ENCODE measurements around the gene PROM2. TPM values are rescaled to one million over a fixed set of nuclear protein-coding genes. Genes with fewer than 3 reads are reported as not detected.

The PROM2 gene
- total RNA-seq, 1 donor from 2014 or later, result 14.2 TPM

DNA sequence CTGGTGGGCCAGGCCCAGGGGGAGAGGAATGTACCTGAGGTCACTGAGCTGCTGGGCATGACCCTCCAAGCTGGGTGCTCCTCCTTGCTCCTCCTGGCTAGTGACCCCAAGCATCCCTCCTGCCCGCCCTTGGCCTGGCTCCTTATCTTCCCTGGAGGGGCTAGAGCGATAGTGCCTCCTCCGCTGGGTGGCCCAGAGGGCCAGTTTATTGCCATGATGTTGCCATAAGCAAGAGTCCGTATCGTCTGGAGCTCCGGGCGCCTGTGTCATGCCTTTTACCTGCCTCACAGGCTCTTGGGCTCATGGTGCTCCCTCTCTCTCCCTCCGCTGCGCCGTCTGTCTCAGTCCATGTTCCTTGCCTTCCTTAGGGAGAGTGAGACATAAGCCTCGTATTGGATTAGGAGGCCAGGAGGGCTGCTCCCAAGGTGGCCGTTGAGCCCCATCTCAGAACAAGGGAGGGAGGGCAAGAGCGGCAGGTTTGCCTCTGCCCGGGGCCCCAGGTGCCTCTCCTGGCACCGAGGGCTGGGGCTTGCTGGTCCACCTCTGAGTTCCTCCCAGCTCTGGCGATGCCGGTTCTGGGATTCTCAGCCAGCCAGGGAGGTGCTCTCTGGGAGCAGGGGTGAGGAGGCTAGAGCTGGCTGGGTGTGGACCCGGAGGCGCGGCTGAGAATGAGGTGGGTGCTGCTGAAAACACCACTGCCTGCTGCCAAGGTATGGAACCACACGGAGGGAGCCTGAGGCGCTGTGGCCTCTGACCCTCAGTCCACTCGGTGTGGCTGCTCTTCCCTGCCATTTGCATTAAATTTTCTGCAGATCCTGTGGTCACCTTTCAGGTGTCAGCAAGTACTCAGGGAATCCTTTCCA lies 45.5 kb downstream of the PROM2 start:
- no peaks in the 10 kb centered on the region for H3K36me3 Mint-ChIP-seq (ENCODE audit: insufficient read depth)
- H3K4me1 Mint-ChIP-seq (ENCODE audit: low read depth), result peaks cover 1% of the 10 kb centered on the region
- no peak overlapping the region for H3K4me3 Mint-ChIP-seq (ENCODE audit: low read depth)
- TF ChIP-seq CTCF (IDR thresholded peaks at IDR 0.05; ENCODE audit: unreplicated experiment), result no peak
- DNase-seq (ENCODE audit: low spot score, unreplicated experiment), result no peak
- H3K27me3 Mint-ChIP-seq, result peaks cover 13% of the 10 kb centered on the region
- H3K27ac Mint-ChIP-seq, result no peak overlapping the region
- H3K9me3 Mint-ChIP-seq (ENCODE audit: low read depth), result no peaks in the 10 kb centered on the region

- peaks cover 10% of the 10 kb centered on the region for H3K27me3 Mint-ChIP-seq
- no peaks in the 10 kb centered on the region for H3K9me3 Mint-ChIP-seq (ENCODE audit: low read depth)
- TF ChIP-seq CTCF (IDR thresholded peaks at IDR 0.05; ENCODE audit: unreplicated experiment), result no peak
- DNase-seq (ENCODE audit: low spot score, unreplicated experiment), result no peak
- no peak overlapping the region for H3K27ac Mint-ChIP-seq
- H3K4me1 Mint-ChIP-seq (ENCODE audit: low read depth), result no peaks in the 10 kb centered on the region
- no peak overlapping the region for H3K4me3 Mint-ChIP-seq (ENCODE audit: low read depth)
- no peaks in the 10 kb centered on the region for H3K36me3 Mint-ChIP-seq (ENCODE audit: insufficient read depth)
These were observed 46.1 kb downstream of the PROM2 start for GRCh38 chr2:95320344-95320712.

DNA sequence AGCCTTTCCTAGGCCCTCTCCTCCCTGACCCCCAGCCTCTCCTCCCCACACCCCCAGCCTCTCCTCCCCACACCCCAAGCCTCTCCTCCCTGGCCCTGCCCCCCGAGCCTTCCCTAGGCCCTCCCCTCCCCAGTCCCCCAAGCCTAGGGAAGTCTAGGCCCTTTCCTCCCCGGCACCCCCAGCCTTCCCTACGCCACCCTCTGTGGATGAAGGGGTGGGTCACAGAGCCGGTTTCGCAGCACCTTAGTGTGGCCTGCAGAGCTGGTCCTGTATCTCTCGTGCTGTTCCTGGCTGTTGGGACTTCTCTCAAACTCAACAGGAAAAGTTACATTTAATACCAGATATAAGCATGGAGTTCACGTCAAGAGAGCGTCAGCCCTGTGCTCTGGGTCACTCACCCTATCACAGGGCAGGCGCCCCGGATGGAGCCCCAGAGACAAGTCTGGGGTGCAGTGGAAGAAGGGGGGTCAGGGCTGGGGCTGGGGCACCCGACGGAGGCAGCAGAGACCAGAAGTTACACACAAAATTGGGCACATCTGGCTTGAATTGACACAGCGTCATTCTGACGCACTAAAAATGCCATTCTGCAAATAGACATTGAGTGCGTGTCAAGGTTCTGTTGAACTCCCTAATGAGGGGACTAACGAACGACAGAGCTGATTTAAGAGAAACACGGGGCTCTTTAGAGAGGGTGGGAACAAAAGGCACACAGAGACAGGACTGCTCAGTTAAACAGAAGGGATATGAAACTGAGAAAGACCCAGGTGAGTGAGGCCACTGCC lies 46.9 kb downstream of the PROM2 start:
- Mint-ChIP-seq H3K9me3 (ENCODE audit: low read depth) (no peaks in the 10 kb centered on the region), H3K27ac (no peak overlapping the region), H3K27me3 (peaks cover 10% of the 10 kb centered on the region), H3K36me3 (ENCODE audit: insufficient read depth) (no peaks in the 10 kb centered on the region), H3K4me1 (ENCODE audit: low read depth) (no peaks in the 10 kb centered on the region), H3K4me3 (ENCODE audit: low read depth) (no peak overlapping the region)
- DNase-seq (ENCODE audit: low spot score, unreplicated experiment), result no peak
- no peak for TF ChIP-seq CTCF (IDR thresholded peaks at IDR 0.05; ENCODE audit: unreplicated experiment)

DNA sequence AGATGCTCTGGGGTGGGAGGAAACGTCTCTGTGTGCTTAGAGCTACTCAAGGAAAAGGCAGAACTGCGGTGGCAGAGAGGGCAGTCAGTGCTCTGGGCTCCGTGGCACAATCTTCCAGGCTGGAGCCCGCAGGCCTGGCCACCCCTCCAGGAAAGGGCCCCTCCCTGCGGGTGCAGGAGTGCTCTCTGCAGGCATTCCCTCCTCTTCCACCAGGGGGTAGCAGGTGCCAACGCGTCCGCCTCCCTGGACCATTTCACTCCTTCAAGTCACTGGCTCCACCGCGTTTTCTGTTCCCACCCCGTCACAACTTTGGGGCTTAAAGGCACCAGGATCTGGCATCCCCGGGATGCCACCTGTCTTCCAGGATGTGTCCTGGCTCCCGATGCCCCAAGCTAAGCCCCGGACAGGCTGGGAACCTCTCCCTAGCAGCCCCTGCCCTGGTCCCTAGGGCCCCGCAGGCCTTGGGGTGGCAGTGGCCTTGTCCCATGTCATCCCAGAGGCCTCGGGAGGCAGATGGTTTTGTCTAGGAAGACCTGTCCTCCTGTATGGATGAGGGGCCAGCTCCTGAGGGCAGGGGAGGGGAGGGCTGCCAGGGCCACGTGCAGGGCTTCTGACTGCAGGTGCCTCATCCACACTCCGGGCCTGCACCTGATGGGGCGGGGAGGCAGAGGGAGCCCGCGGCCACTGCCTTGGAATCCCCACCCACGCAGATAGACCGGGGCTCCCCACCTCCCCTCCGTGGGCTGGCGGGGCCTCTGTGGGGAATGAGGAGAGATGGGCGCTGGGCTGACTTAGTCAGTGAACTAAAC lies 49.3 kb downstream of the PROM2 start:
- peak; percentile 67 for TF ChIP-seq CTCF (IDR thresholded peaks at IDR 0.05; ENCODE audit: unreplicated experiment)
- Mint-ChIP-seq H3K4me1 (ENCODE audit: low read depth) (no peaks in the 10 kb centered on the region), H3K9me3 (ENCODE audit: low read depth) (no peaks in the 10 kb centered on the region), H3K27me3 (peaks cover 15% of the 10 kb centered on the region), H3K4me3 (ENCODE audit: low read depth) (no peak overlapping the region), H3K36me3 (ENCODE audit: insufficient read depth) (no peaks in the 10 kb centered on the region), H3K27ac (no peak overlapping the region)
- DNase-seq (ENCODE audit: low spot score, unreplicated experiment), result peak; percentile 33

DNA sequence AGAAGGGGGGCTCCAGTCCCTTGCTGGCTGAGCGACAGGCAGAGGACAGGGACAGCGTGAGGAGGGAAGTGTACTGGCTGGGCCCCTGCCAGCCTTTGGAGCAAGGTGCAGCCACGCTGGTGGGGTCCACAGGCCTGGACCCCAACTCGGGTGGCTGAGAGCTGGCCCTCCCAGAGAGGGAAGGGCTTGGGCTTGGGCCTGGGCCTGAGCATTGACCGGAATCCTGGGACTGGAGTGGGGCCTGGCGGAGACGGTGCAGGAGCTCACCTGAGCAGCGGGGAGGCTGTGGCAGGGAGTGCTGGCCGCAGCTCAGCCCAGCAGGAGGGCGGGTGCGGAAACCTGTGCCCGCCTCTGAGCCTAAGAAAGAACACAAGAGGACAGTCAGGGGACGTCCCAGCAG lies 50.8 kb downstream of the PROM2 start:
- DNase-seq (ENCODE audit: low spot score, unreplicated experiment), result no peak
- Mint-ChIP-seq H3K27ac (no peak overlapping the region), H3K36me3 (ENCODE audit: insufficient read depth) (no peaks in the 10 kb centered on the region), H3K27me3 (peaks cover 12% of the 10 kb centered on the region), H3K9me3 (ENCODE audit: low read depth) (no peaks in the 10 kb centered on the region), H3K4me1 (ENCODE audit: low read depth) (peaks cover 4% of the 10 kb centered on the region), H3K4me3 (ENCODE audit: low read depth) (no peak overlapping the region)
- no peak for TF ChIP-seq CTCF (IDR thresholded peaks at IDR 0.05; ENCODE audit: unreplicated experiment)

All from progenitor cell of endocrine pancreas (in vitro differentiated cells).